Gastroesophageal sphincter (tissue), 4 donors: ENCODE data around the gene CPNE4. TPM values are rescaled to one million over a fixed set of nuclear protein-coding genes. Genes with fewer than 3 reads are reported as not detected.

Experiments used
- ATAC-seq: fragments of 150-250 bp; one replicate; pipeline ENCODE4 v1.9.1; 2016; ENCODE audit warnings: mild to moderate bottlenecking, moderate library complexity
- H3K27ac ChIP-seq, 4 donors: fragments of 200-600 bp; sonication (generic) in 3 of 4; 1 replicate in 3 of 4; 2 replicates in 1 of 4; pipeline ENCODE4 v1.5.1; 2016 to 2019
- H3K27me3 ChIP-seq: fragments of 200-600 bp; sonication (generic); one replicate; pipeline ENCODE4 v1.5.1; 2019
- H3K36me3 ChIP-seq, 2 donors: fragments of 200-600 bp; sonication (generic); one replicate each; pipeline ENCODE4 v1.5.1; 2019; ENCODE audit warnings: control low read depth in 1 of 2
- H3K4me1 ChIP-seq, 3 donors: fragments of 200-600 bp; sonication (generic); 1 replicate in 2 of 3; 2 replicates in 1 of 3; pipeline ENCODE4 v1.5.1; 2016 to 2019; ENCODE audit warnings: control low read depth in 2 of 3
- H3K4me3 ChIP-seq, 2 donors: fragments of 200-600 bp; sonication (generic); one replicate each; pipeline ENCODE4 v1.5.1; 2019; ENCODE audit warnings: mild to moderate bottlenecking in 1 of 2, moderate library complexity in 1 of 2
- H3K9me3 ChIP-seq, 3 donors: fragments of 200-600 bp; sonication (generic); one replicate each; pipeline ENCODE4 v1.5.1; 2017 to 2019; ENCODE audit warnings: control low read depth in 2 of 3
- EP300 ChIP-seq: sonication (generic); formaldehyde crosslinking; IDR thresholded peaks from one replicate; pipeline ENCODE4 v1.6.1; 2017; ENCODE audit warnings: antibody characterized with exemption, mild to moderate bottlenecking
- POLR2A ChIP-seq, 2 donors: fragments of 450-650 bp; IDR thresholded peaks; one replicate each; pipeline ENCODE4 v1.6.1; 2017; ENCODE audit warnings: antibody characterized with exemption in 2 of 2, mild to moderate bottlenecking in 2 of 2, moderate library complexity in 1 of 2
- POLR2AphosphoS5 ChIP-seq: sonication (generic); formaldehyde crosslinking; IDR thresholded peaks from one replicate; pipeline ENCODE4 v1.6.1; 2017; ENCODE audit warnings: antibody characterized with exemption
- WGBS, 2 donors: methylation state at CpG; one replicate each; pipeline ENCODE4 v1.1.5; 2018; ENCODE audit warnings: low coverage in 1 of 2; 5-methylcytosine and 5-hydroxymethylcytosine counted together
- total RNA-seq, 4 donors: library from RNA; depleted of rRNA; stranded (reverse); fragments of >200 nt; gene quantifications; one replicate each; pipeline ENCODE4 v1.1.0, GENCODE V29; 2016
- TF ChIP-seq, protein P1 (sequence below), 4 experiments: fragments of 200-600 bp in 2 of 4; fragments of 450-650 bp in 2 of 4; sonication (generic) in 1 of 4; IDR thresholded peaks; one replicate each; pipeline ENCODE4 v1.5.1; 2017 to 2019; ENCODE audit warnings: antibody characterized with exemption in 4 of 4, mild to moderate bottlenecking in 2 of 4, moderate library complexity in 2 of 4

CPNE4 gene
- total RNA-seq, 4 donors from 2014 or later, result not detected

DNA sequence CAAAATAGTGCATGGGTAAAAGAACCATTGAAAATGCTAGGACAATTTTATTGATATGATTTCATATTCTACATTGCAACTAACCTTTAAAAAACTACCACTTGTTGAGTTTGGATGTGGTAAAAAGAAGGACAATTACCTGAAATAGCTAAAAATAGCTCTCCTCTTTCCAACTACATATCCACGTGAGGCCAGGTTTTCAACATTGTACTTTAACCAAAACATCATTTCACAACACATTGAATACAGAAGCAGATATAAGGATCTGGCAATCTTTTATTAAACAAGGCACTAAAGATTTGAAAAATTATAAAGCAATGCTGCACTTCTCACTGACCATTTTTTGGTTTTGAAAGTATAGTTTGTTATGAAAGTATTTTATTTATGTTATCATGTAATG, 504.0 kb downstream of the CPNE4 start:
- TF ChIP-seq EP300, result no peak
- H3K36me3 ChIP-seq, result no peaks in the 10 kb centered on the region
- H3K9me3 ChIP-seq, result no peaks in the 10 kb centered on the region

DNA sequence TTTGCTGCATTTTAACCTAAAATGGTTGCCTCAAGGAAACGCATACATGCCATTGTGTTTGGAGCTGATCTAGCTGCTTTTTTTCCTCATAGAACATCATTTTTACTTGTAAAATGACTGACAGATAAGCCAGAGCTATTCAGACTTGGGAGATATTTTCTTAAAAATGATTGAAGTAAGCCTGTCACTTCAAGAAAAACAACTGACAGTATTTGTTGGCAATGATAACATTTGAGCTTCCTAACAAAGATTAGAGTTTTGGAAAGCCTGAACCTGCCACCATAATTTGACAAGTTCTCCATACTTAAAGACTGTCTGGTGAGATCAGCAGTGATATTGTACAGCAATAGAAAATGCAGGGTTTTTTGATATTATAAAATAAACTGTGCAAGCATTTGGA, 504.4 kb downstream of the CPNE4 start:
- no peak overlapping the region for H3K4me3 ChIP-seq
- H3K36me3 ChIP-seq, result no peaks in the 10 kb centered on the region
- peaks cover 0 to 7% (median 0%) of the 10 kb centered on the region in 3 donors for H3K4me1 ChIP-seq
- H3K27me3 ChIP-seq, result peaks cover 33% of the 10 kb centered on the region
- WGBS, 2 donors, result 73 to 100% methylated on average over 1 of the region's 1 CpG
- TF ChIP-seq POLR2AphosphoS5 (no peak), EP300 (no peak), POLR2A (IDR thresholded peaks at IDR 0.05) (no peak)
- TF ChIP-seq, protein P1, sequence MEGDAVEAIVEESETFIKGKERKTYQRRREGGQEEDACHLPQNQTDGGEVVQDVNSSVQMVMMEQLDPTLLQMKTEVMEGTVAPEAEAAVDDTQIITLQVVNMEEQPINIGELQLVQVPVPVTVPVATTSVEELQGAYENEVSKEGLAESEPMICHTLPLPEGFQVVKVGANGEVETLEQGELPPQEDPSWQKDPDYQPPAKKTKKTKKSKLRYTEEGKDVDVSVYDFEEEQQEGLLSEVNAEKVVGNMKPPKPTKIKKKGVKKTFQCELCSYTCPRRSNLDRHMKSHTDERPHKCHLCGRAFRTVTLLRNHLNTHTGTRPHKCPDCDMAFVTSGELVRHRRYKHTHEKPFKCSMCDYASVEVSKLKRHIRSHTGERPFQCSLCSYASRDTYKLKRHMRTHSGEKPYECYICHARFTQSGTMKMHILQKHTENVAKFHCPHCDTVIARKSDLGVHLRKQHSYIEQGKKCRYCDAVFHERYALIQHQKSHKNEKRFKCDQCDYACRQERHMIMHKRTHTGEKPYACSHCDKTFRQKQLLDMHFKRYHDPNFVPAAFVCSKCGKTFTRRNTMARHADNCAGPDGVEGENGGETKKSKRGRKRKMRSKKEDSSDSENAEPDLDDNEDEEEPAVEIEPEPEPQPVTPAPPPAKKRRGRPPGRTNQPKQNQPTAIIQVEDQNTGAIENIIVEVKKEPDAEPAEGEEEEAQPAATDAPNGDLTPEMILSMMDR (IDR thresholded peaks at IDR 0.05), result no peak
- H3K27ac ChIP-seq, result no peak overlapping the region
- no peaks in the 10 kb centered on the region for H3K9me3 ChIP-seq
- no peak for ATAC-seq

More for the DNA sequence above, 504.0 kb downstream of the CPNE4 start:
- Histone ChIP-seq H3K27ac (no peak overlapping the region), H3K4me3 (no peak overlapping the region), H3K4me1 (peaks cover 0 to 7% (median 0%) of the 10 kb centered on the region in 3 donors), H3K27me3 (peaks cover 28% of the 10 kb centered on the region)
- 36 to 50% methylated on average over 1 of the region's 1 CpG for WGBS, 2 donors
- no peak for ATAC-seq

DNA sequence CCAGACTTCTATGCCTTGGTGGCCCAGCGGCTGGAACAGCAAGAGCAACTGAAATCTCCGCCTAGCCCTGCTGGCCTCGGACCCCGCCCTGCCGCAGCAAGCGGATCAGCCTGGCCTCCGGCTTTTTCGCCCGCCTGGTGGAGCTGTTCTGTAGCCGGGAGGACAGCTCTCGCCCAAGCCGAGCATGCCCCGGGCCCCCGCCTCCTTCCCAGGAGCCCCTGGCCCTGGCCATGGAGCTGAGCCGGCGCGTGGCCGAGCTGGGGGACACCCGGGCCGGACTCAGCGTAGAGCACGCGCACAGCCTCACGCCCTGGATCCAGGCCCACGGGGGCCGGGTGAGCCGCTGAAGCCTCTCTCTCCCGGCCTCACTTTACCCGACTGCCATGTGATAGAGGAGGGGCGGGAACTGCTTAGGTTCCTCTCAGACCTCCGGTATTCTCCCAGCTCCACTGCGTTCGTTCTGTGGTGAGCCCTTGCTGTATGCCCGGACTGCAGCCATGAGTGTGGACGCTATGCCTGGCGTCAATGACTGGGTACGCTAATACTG, 507.9 kb downstream of the CPNE4 start:
- Histone ChIP-seq H3K4me1 (peaks cover 0 to 7% (median 0%) of the 10 kb centered on the region in 3 donors), H3K27ac (no peak overlapping the region), H3K27me3 (peaks cover 37% of the 10 kb centered on the region), H3K9me3 (no peaks in the 10 kb centered on the region), H3K36me3 (no peaks in the 10 kb centered on the region), H3K4me3 (peak overlapping the region in 1 of 2 donors; percentile 40)
- no CpG with 5 or more reads among the region's 37 CpGs for WGBS, 2 donors
- no peak for TF ChIP-seq POLR2AphosphoS5
- TF ChIP-seq, protein P1 (IDR thresholded peaks at IDR 0.05), result peak in 1 of 4 experiments; percentile 39
- TF ChIP-seq POLR2A (IDR thresholded peaks at IDR 0.05), result no peak
- ATAC-seq, result peak; percentile 50

DNA sequence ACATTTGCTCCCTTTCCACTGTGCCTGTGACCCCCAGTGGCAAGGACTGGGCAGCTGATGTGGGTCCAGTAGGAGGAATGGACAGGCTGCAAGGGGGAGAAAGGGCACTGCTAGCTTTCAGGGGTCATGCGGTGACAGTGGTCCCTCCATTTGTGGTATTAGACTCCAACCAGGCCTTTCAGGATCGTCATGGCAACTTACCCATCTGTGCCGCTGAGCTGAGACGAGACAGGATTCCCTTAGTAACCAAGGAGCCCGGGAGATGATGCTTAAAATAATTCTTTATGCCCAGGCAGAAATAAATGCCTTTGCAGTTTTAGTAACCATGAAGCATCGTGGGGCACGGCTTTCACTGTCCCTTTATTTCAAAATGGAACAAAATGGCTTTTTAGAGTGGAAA, 516.1 kb downstream of the CPNE4 start:
- WGBS, 2 donors, result 75 to 78% methylated on average over 2 to 6 of the region's 7 CpGs
- H3K4me3 ChIP-seq, result no peak overlapping the region
- H3K27ac ChIP-seq, result no peak overlapping the region
- TF ChIP-seq POLR2A (IDR thresholded peaks at IDR 0.05) (no peak), EP300 (no peak), POLR2AphosphoS5 (no peak)
- TF ChIP-seq, protein P1 (IDR thresholded peaks at IDR 0.05), result no peak
- no peak for ATAC-seq
- H3K36me3 ChIP-seq, result no peaks in the 10 kb centered on the region
- peaks cover 0 to 10% (median 0%) of the 10 kb centered on the region in 3 donors for H3K9me3 ChIP-seq
- no peaks in the 10 kb centered on the region for H3K27me3 ChIP-seq
- no peaks in the 10 kb centered on the region for H3K4me1 ChIP-seq

DNA sequence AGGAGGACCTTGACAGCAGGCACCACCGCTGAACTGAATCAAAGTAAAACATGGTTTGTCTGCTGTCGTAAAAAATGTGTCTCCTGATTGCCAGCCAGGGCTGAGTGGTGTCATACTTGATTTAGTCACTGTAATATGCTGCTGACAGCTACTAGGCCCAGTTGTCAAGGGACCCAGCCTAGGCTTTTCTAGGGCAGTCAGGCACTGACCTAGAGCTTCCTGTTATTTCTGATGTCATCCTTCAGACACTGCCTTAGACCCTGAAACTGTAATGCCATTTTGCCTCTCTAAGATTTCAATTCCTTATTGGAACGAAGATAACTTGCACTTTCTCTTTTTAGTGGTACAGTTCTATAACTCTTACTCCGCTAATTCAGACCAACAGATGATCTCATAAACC, 529.4 kb downstream of the CPNE4 start:
- peaks cover 4 to 27% (median 6%) of the 10 kb centered on the region in 3 donors for H3K4me1 ChIP-seq
- H3K36me3 ChIP-seq, result peaks cover 0 to 2% of the 10 kb centered on the region in 2 donors
- ATAC-seq, result no peak
- TF ChIP-seq EP300 (no peak), POLR2A (IDR thresholded peaks at IDR 0.05) (no peak), POLR2AphosphoS5 (no peak)
- TF ChIP-seq, protein P1 (IDR thresholded peaks at IDR 0.05), result no peak
- no peaks in the 10 kb centered on the region for H3K27me3 ChIP-seq
- 83 to 93% methylated on average over 3 to 4 of the region's 4 CpGs for WGBS, 2 donors
- no peak overlapping the region for H3K27ac ChIP-seq
- H3K9me3 ChIP-seq, result no peaks in the 10 kb centered on the region
- no peak overlapping the region for H3K4me3 ChIP-seq
